HS-5 (cell line): ENCODE data around the gene PANK2.
"Not testable (repeated sequence)": the region's sequence is repeated elsewhere in the genome, so short reads cannot be mapped to it uniquely, and the experiment has no call there.

Source experiments
- DNase-seq: peaks from one replicate; pipeline ENCODE4 v3.0.0-alpha.2; 2012; ENCODE audit warnings: low read depth

The PANK2 gene

GRCh38 chr20:3888622-3889488, at the start of gene PANK2:
Gene PANK2 (plus strand): TSS chr20:3889387.
- peak; percentile 95 for DNase-seq

GRCh38 chr20:3840201-3840600, 49.0 kb upstream of the PANK2 start:
- DNase-seq: not testable (repeated sequence)

DNA sequence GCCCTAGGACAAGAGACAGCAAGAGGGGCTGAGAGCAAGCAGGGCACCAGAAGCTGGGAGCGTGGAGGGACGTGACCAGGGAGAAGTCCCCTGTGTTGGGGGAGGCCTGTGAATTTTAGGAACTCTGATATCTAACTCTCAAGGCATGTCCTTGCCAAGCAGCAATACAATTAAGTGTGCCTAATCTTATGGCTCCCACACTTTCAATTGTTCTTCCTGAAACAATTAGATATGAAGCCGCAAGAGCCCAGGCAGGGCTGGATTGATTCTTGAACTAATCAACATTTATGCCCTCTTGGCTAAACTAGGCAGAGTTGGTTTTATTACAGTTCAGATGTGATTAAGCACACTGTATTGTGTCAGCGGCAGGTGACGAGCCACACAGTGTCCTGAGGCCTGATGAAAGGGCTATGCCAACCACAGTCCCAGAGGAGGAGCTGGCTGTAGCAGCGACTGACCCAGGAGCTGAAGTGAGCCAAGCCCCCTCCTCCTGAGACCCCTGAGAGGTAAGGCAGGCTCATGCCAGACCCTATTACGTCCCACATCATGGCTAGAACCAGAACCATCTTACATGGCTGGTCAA, 46.7 kb upstream of the PANK2 start:
- no peak for DNase-seq

- no peak for DNase-seq
Observed at GRCh38 chr20:3843490-3843889, 45.7 kb upstream of the PANK2 start.

- not testable (repeated sequence) for DNase-seq
Observed at GRCh38 chr20:3843990-3844619, 45.1 kb upstream of the PANK2 start.

DNA sequence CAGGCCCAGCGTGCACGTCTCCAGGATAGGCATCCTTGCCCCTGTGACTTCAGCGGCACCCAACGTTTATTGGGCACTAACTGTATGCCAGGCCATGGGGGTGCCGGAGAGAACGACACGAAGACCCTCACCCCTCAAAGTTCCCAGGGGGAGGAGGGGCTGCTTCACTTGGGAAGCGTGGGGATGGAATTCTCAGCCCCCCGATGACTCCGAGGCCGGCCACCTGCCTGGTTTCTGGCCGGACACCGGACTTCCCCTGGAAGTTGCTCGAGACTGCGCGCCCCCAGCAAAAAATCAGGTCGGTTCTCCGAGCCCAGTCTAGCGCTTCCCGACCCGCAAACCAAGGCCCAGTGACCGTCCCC, 42.8 kb upstream of the PANK2 start:
- no peak for DNase-seq

- no peak for DNase-seq
Observed at GRCh38 chr20:3846740-3847428, 42.3 kb upstream of the PANK2 start, which contains the start of gene MAVS. Gene MAVS (plus strand): TSS chr20:3846834. CDS start chr20:3854625, 7,791 bp downstream.

GRCh38 chr20:3847429-3847940, 41.7 kb upstream of the PANK2 start:
- DNase-seq: no peak

DNA sequence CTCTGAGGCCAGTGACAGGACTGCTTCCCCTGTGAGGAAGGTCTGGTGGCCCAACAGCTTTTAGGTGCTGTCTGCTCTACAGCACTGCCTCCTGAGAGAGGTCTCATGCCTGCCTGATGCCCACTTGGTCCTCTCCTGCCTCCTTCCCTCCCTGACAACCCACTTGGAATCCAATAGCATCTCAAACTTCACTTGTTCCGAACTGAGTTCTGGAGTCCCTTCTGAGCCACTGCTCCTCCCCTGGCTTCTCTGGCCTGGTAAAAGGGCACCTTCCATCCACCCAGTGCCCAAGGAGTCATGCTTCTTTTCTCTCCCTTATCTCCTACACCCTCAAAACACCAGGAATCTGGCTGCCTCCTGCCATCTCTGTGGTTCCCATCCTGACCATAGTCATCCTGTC, 40.6 kb upstream of the PANK2 start:
- DNase-seq: no peak

DNA sequence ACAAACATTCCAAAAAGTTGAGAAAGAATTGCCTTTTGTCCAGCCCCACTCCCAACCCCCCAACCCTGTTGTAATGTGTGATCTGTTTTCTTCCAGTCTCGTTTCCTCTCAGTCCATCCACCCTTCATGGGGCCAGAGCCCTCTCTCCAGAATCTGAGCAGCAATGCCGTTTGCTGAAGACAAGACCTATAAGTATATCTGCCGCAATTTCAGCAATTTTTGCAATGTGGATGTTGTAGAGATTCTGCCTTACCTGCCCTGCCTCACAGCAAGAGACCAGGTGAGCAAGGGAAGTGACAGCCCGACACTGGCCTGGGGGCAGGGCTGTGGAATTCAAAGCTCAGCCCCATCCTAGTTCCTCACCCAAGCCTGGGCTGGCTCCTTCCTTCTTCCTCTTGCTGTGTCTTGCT, 34.7 kb upstream of the PANK2 start:
- DNase-seq: no peak

- no peak for DNase-seq
Observed at GRCh38 chr20:3857405-3857804, 31.8 kb upstream of the PANK2 start.

- no peak for DNase-seq
Observed at GRCh38 chr20:3858689-3859088, 30.5 kb upstream of the PANK2 start.

DNA sequence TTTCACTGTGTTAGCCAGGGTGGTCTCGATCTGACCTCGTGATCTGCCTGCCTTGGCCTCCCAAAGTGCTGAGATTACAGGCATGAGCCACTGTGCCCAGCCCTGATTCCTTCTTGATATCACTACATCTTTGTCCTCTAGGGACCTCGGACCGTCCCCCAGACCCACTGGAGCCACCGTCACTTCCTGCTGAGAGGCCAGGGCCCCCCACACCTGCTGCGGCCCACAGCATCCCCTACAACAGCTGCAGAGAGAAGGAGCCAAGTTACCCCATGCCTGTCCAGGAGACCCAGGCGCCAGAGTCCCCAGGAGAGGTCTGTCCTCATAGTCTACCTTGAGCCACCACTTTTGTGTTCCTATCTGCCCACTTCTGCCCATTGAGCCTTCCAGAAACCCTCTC, 28.0 kb upstream of the PANK2 start:
- no peak for DNase-seq

DNA sequence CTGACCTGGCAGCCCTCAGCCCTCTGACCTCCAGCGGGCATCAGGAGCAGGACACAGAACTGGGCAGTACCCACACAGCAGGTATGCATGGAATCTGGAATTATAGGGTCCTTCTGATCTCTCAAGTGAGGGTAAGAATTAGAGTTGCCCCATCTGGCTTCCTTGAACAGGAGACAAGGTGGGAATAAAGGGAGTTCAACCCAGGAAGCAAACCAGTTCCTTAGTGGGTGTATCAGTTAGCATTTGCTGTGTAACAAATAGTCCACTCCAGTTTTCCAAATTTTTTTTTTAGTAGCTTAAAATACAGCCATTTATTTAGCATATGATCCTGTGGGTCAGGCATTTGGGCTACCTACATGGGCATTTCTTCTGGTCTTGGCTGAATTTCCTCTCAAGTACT, 26.9 kb upstream of the PANK2 start:
- no peak for DNase-seq

DNA sequence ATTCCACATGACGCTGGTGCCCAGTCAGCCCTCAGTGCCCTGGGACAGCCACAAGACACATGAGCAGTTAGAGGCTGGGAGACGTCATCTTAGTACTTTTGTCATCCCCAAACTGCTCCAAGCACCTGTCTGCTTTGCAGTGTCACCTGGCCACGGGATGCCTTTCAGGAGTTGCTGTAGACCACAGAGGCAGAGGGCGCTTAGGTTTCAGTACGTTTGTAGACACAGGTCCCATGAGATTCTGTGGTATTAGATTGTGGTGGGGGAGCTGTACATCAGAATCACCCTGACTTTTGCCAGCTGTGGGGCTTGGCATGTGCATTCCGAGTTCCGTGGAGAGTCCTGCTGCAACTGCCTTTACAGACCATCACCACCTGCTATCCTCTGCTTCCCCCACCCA, 25.9 kb upstream of the PANK2 start:
- no peak for DNase-seq

DNA sequence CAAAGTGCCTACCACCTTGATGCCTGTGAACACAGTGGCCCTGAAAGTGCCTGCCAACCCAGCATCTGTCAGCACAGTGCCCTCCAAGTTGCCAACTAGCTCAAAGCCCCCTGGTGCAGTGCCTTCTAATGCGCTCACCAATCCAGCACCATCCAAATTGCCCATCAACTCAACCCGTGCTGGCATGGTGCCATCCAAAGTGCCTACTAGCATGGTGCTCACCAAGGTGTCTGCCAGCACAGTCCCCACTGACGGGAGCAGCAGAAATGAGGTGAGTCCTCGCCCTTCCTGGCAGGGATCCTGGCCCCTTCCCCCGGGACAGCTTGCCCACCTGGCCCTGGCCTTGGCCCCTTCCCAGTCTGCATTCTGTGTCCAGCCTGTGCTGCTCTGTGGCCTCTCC, 24.7 kb upstream of the PANK2 start:
- no peak for DNase-seq

- DNase-seq: no peak
Observed at GRCh38 chr20:3865152-3865886, 23.9 kb upstream of the PANK2 start.

- DNase-seq: no peak
Observed at GRCh38 chr20:3865887-3866407, 23.2 kb upstream of the PANK2 start.

DNA sequence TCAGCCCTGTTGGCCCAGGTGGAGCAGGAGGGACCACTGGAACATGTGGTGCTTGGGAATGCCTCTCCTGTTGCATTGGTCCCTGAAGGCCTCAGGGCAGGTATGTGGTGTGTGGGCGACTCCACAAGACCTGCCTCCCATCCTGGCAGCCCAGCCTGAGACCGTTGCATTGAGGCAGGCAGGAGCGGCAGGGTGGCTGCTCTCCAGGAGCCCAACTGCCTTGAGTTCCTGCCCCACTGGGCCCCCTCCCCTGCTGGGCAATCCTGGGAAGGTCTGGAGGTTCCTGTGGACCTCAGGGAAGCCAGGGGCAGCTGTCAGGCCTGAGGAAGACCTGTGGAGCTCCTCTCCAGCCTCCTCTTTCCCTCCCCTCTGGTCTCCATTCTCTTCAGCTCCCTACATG, 22.7 kb upstream of the PANK2 start:
- no peak for DNase-seq

GRCh38 chr20:3867802-3868201, 21.4 kb upstream of the PANK2 start:
- DNase-seq: no peak

- no peak for DNase-seq
Observed at GRCh38 chr20:3869839-3870634, 19.1 kb upstream of the PANK2 start.
